ENCODE results near the gene DYNLT2. TPM values are rescaled to one million over a fixed set of nuclear protein-coding genes. Genes with fewer than 3 reads are reported as not detected.

The DYNLT2 gene
- total RNA-seq, 1 experiment from 2014 or later: 1.8 TPM

- H4K8ac ChIP-seq (replicated peaks; ENCODE audit: insufficient read length, low read depth, low read length): no peak overlapping the region
- H3K4ac ChIP-seq (ENCODE audit: low read depth, low read length): no peak overlapping the region
- H3K27ac ChIP-seq (ENCODE audit: insufficient read length, low read depth, low read length): no peak overlapping the region
- TF ChIP-seq CTCF (conservative IDR thresholded peaks at IDR 0.05): no peak
- no peak overlapping the region for H3K4me2 ChIP-seq (ENCODE audit: insufficient read depth, insufficient read length, low read length)
- no peak overlapping the region for H3K14ac ChIP-seq (ENCODE audit: insufficient read depth, low read length)
- H3K27me3 Mint-ChIP-seq (ENCODE audit: low read depth): peaks cover 6% of the 10 kb centered on the region
- H3K23ac ChIP-seq (ENCODE audit: insufficient read length, low read depth, low read length): no peak overlapping the region
- no peak overlapping the region for H2BK15ac ChIP-seq (ENCODE audit: low read depth, low read length)
- H3K9me3 ChIP-seq (ENCODE audit: control insufficient read depth, low read depth, low read length): no peaks in the 10 kb centered on the region
- no peaks in the 10 kb centered on the region for H3K36me3 Mint-ChIP-seq (ENCODE audit: insufficient read depth in 1 of 3, low read depth in 3 of 3)
- no peak overlapping the region for H3K56ac ChIP-seq (ENCODE audit: insufficient read length, low read depth, low read length)
- H3K27ac Mint-ChIP-seq: no peak overlapping the region
- no peaks in the 10 kb centered on the region for H3K79me1 ChIP-seq (ENCODE audit: insufficient read depth, low read depth, low read length, poor library complexity, severe bottlenecking)
- no peaks in the 10 kb centered on the region for H3K27me3 ChIP-seq (ENCODE audit: insufficient read depth, low read length)
- H3K4me1 Mint-ChIP-seq: peaks cover 3 to 5% of the 10 kb centered on the region in 2 experiments; a peak in 1 of 4 replicates
- no peak for DNase-seq
- H2BK120ac ChIP-seq (ENCODE audit: low read depth, low read length, poor library complexity, severe bottlenecking): no peak overlapping the region
- H3K9me3 Mint-ChIP-seq: peaks cover 0 to 4% of the 10 kb centered on the region in 2 experiments; a peak in 1 of 5 replicates
- H2BK20ac ChIP-seq (ENCODE audit: low read depth, low read length, poor library complexity, severe bottlenecking): no peak overlapping the region
- H2BK12ac ChIP-seq (ENCODE audit: insufficient read length, low read depth, low read length): no peak overlapping the region
- H3K9ac ChIP-seq (ENCODE audit: extremely low read depth, insufficient read length, low read length): no peak overlapping the region
- no peak overlapping the region for H2AK5ac ChIP-seq (ENCODE audit: insufficient read length, low read length)
- no peaks in the 10 kb centered on the region for H3K79me2 ChIP-seq (ENCODE audit: insufficient read depth, low read length)
- H2BK5ac ChIP-seq (ENCODE audit: insufficient read length, low read length): no peak overlapping the region
- H3T11ph ChIP-seq (ENCODE audit: low read length): no peak overlapping the region
- no peak overlapping the region for H4K5ac ChIP-seq (ENCODE audit: insufficient read length, low read depth, low read length)
- H2AFZ ChIP-seq (ENCODE audit: low read length): no peak overlapping the region
- H3K4me1 ChIP-seq (ENCODE audit: insufficient read depth, low read length): no peaks in the 10 kb centered on the region
- H3K23me2 ChIP-seq (ENCODE audit: insufficient read length, low read depth, low read length, poor library complexity, severe bottlenecking): no peaks in the 10 kb centered on the region
- no peak overlapping the region for H3K4me3 Mint-ChIP-seq
- no peak overlapping the region for H4K91ac ChIP-seq (ENCODE audit: insufficient read length, low read depth, low read length)
- H4K20me1 ChIP-seq (ENCODE audit: control insufficient read depth, insufficient read depth, insufficient read length): no peaks in the 10 kb centered on the region
- no peak overlapping the region for H3K18ac ChIP-seq (ENCODE audit: insufficient read length, low read depth, low read length)
These were observed 10.0 kb downstream of the DYNLT2 start for GRCh38 chr6:169741344-169741743.
